SU-DHL-6 (cell line): ENCODE results near the gene TMEM218.

Experiments
- H2AFZ ChIP-seq: fragments of 200-600 bp; sonication (generic); 2 replicates; pipeline ENCODE4 v1.6.1; 2014; ENCODE audit warnings: low read depth, mild to moderate bottlenecking, moderate library complexity, mixed read lengths, antibody characterized with exemption, low read length; ENCODE audit not compliant: severe bottlenecking
- H3F3A ChIP-seq: fragments of 200-600 bp; shearing (Covaris generic); 2 replicates; pipeline ENCODE4 v1.6.0; 2016; ENCODE audit warnings: antibody characterized with exemption, mild to moderate bottlenecking; ENCODE audit not compliant: insufficient read depth
- H3K27ac ChIP-seq: fragments of 200-600 bp; sonication (generic); 2 replicates; pipeline ENCODE4 v1.5.1; 2016; ENCODE audit warnings: low read depth, mild to moderate bottlenecking, low read length, moderate library complexity, mixed read lengths
- H3K27me3 ChIP-seq: fragments of 200-600 bp; sonication (generic), shearing (Covaris generic); 2 replicates; pipeline ENCODE4 v1.6.0; 2014; ENCODE audit warnings: mild to moderate bottlenecking, low read length
- H3K36me3 ChIP-seq: fragments of 200-600 bp; sonication (generic); 2 replicates; pipeline ENCODE4 v1.6.1; 2014; ENCODE audit warnings: mild to moderate bottlenecking, low read length, mixed read lengths
- H3K4me2 ChIP-seq: fragments of 300-600, 200-600 bp; shearing (Covaris generic), sonication (generic); 2 replicates; pipeline ENCODE4 v1.6.0; 2014; ENCODE audit warnings: low read length, low read depth, mild to moderate bottlenecking; ENCODE audit not compliant: poor library complexity, severe bottlenecking
- H3K4me3 ChIP-seq: fragments of 200-600 bp; sonication (generic); 2 replicates; pipeline ENCODE4 v1.5.1; 2014; ENCODE audit warnings: antibody characterized with exemption, low read length, mild to moderate bottlenecking, mixed read lengths; ENCODE audit not compliant: insufficient read depth, poor library complexity, severe bottlenecking
- H3K79me2 ChIP-seq: fragments of 200-600 bp; sonication (generic); 2 replicates; pipeline ENCODE4 v1.6.1; 2014; ENCODE audit warnings: mild to moderate bottlenecking, low read length, moderate library complexity; ENCODE audit not compliant: insufficient read depth
- H3K9ac ChIP-seq: fragments of 200-600 bp; sonication (generic); 2 replicates; pipeline ENCODE4 v1.7.0; 2014; ENCODE audit warnings: mild to moderate bottlenecking, low read length
- H3K9me2 ChIP-seq: fragments of 200-600 bp; sonication (generic); replicated peaks from 2 replicates; pipeline ENCODE4 v1.6.1; 2014; ENCODE audit warnings: low read length; ENCODE audit not compliant: insufficient read depth
- H3K9me3 ChIP-seq: fragments of 200-600 bp; sonication (generic); 2 replicates; pipeline ENCODE4 v1.6.1; 2014; ENCODE audit warnings: low read length, mixed read lengths; ENCODE audit not compliant: insufficient read depth
- H4K20me1 ChIP-seq: fragments of 200-600 bp; sonication (generic); 2 replicates; pipeline ENCODE4 v1.6.1; 2014; ENCODE audit warnings: low read depth, mild to moderate bottlenecking, antibody characterized with exemption, low read length, moderate library complexity, mixed read lengths
- EZH2phosphoT487 ChIP-seq: fragments of 200-600 bp; sonication (generic), shearing (Covaris generic); conservative IDR thresholded peaks from 2 replicates; pipeline ENCODE4 v1.6.1; 2018; ENCODE audit warnings: mild to moderate bottlenecking, antibody characterized with exemption, low read length, moderate library complexity, mixed read lengths
- TF ChIP-seq, protein P1 (sequence below): fragments of 200-600 bp; sonication (generic); IDR thresholded peaks from one replicate; pipeline ENCODE4 v1.5.1; 2017; ENCODE audit warnings: antibody characterized with exemption, mild to moderate bottlenecking, low read length, moderate library complexity; ENCODE audit not compliant: insufficient read depth, poor library complexity, severe bottlenecking

Gene TMEM218

DNA sequence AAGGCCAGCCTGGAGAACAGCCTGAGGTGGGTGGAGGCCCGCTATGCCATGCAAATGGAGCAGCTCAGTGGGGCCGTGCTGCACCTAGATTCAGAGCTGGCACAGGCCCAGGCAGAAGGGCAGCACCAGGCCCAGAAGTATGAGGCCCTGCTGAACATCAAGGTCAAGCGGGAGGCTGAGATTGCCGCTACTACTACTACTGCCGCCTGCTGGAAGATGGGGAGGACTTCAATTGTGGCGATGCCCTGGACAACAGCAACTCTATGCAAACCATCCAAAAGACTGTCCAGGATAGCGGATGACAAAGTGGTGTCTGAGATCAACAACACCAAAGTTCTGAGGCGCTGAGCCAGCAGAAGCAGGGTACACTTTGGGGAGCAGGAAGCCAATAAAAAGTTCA, 3.1 kb upstream of the TMEM218 start:
- H4K20me1 ChIP-seq: no peaks in the 10 kb centered on the region
- H3K9ac ChIP-seq: no peak overlapping the region
- peaks cover 2% of the 10 kb centered on the region for H3F3A ChIP-seq
- H3K36me3 ChIP-seq: no peaks in the 10 kb centered on the region
- H3K4me2 ChIP-seq: no peak overlapping the region
- H3K4me3 ChIP-seq: no peak overlapping the region
- H3K27me3 ChIP-seq: no peaks in the 10 kb centered on the region
- TF ChIP-seq EZH2phosphoT487: no peak
- TF ChIP-seq, protein P1, sequence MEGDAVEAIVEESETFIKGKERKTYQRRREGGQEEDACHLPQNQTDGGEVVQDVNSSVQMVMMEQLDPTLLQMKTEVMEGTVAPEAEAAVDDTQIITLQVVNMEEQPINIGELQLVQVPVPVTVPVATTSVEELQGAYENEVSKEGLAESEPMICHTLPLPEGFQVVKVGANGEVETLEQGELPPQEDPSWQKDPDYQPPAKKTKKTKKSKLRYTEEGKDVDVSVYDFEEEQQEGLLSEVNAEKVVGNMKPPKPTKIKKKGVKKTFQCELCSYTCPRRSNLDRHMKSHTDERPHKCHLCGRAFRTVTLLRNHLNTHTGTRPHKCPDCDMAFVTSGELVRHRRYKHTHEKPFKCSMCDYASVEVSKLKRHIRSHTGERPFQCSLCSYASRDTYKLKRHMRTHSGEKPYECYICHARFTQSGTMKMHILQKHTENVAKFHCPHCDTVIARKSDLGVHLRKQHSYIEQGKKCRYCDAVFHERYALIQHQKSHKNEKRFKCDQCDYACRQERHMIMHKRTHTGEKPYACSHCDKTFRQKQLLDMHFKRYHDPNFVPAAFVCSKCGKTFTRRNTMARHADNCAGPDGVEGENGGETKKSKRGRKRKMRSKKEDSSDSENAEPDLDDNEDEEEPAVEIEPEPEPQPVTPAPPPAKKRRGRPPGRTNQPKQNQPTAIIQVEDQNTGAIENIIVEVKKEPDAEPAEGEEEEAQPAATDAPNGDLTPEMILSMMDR: peak; percentile 37
- H3K9me3 ChIP-seq: no peaks in the 10 kb centered on the region
- H2AFZ ChIP-seq: peak overlapping the region; percentile 71
- H3K9me2 ChIP-seq: no peaks in the 10 kb centered on the region
- H3K79me2 ChIP-seq: peaks cover 12% of the 10 kb centered on the region; the same call in 1 of the 2 replicates
- H3K27ac ChIP-seq: no peak overlapping the region

DNA sequence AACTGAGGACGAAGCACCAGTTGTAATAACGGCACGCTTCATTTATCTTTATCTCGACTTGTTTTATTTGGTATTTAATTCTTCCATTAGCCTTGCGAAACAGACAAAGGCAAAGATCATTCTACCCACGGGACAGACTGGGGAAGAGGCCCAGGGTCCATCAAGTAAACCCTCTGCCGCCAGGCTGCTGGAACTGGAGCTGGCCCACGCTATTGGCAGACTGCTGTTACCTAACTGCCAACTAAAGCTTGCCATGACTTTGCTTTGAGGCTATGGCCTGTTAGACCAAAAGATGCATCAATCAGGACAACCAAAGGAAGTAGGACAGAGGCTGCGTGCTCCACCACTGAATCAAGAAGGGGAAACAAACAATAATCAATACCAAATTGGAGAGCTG, 780 bp upstream of the TMEM218 start:
- TF ChIP-seq EZH2phosphoT487: no peak
- TF ChIP-seq, protein P1: no peak
- Histone ChIP-seq H3K79me2 (peaks cover 12% of the 10 kb centered on the region; the same call in 1 of the 2 replicates), H3K27ac (no peak overlapping the region), H3K4me2 (peak overlapping the region; percentile 74), H3F3A (peaks cover 2% of the 10 kb centered on the region), H3K27me3 (no peaks in the 10 kb centered on the region), H3K9ac (peak overlapping the region; percentile 35; the same call in 1 of the 2 replicates), H4K20me1 (no peaks in the 10 kb centered on the region), H3K9me3 (no peaks in the 10 kb centered on the region), H2AFZ (peak overlapping the region; percentile 42), H3K36me3 (0 out of 2 replicates have a peak, but pooled peaks cover 2% of the 10 kb centered on the region), H3K4me3 (peak overlapping the region; percentile 53), H3K9me2 (no peaks in the 10 kb centered on the region)

DNA sequence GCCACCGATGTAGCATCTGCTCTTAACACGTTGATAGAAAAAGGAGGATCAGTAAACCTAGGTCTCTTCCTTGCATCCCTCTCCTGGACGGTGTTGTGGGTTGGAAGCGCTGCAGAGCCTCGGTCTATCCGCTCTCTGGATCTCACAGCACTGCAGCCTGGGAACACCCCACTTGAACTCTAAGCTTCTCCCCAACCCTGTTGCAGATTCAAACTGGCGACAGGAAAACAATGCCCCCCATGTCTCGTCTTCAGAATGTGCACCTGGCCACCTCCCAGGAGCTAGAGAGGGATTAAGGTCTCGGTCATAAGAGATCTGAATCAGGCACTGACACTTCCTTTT, 454 bp downstream of the TMEM218 start:
- TF ChIP-seq, protein P1: no peak
- TF ChIP-seq EZH2phosphoT487: no peak
- peaks cover 12% of the 10 kb centered on the region; the same call in 1 of the 2 replicates for H3K79me2 ChIP-seq
- H3K27ac ChIP-seq: peak overlapping the region; percentile 38
- peak overlapping the region; percentile 84 for H3K4me2 ChIP-seq
- H3K9me3 ChIP-seq: no peaks in the 10 kb centered on the region
- peak overlapping the region; percentile 65 for H2AFZ ChIP-seq
- H3K27me3 ChIP-seq: no peaks in the 10 kb centered on the region
- no peaks in the 10 kb centered on the region for H4K20me1 ChIP-seq
- H3K4me3 ChIP-seq: peak overlapping the region; percentile 84
- peaks cover 2% of the 10 kb centered on the region for H3F3A ChIP-seq
- H3K9ac ChIP-seq: peak overlapping the region; percentile 71
- H3K9me2 ChIP-seq: no peaks in the 10 kb centered on the region
- 0 out of 2 replicates have a peak, but pooled peaks cover 2% of the 10 kb centered on the region for H3K36me3 ChIP-seq
